ENCODE data around the gene IGLON5.

DNA sequence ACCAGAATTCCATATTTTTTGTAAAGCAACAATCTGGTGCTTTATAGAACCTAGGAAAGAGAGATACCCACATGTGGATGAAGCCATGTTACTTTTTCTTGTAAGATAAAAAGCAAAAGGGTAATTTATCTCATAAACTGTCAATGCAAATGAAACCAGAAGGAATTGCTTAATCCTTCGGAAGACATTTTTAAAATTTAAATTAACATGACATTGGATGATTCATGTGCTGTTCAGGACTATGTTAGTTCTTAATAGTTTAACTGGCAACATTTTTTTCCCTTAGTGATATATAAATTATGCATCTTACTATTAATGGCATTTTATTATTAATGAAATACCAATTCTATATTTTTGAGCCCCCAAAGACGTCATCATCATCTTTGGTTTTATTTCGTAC is 25.8 kb upstream of the IGLON5 start:
- TF ChIP-seq, protein P1, sequence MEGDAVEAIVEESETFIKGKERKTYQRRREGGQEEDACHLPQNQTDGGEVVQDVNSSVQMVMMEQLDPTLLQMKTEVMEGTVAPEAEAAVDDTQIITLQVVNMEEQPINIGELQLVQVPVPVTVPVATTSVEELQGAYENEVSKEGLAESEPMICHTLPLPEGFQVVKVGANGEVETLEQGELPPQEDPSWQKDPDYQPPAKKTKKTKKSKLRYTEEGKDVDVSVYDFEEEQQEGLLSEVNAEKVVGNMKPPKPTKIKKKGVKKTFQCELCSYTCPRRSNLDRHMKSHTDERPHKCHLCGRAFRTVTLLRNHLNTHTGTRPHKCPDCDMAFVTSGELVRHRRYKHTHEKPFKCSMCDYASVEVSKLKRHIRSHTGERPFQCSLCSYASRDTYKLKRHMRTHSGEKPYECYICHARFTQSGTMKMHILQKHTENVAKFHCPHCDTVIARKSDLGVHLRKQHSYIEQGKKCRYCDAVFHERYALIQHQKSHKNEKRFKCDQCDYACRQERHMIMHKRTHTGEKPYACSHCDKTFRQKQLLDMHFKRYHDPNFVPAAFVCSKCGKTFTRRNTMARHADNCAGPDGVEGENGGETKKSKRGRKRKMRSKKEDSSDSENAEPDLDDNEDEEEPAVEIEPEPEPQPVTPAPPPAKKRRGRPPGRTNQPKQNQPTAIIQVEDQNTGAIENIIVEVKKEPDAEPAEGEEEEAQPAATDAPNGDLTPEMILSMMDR (IDR thresholded peaks at IDR 0.05): no peak
- TF ChIP-seq POLR2A (IDR thresholded peaks at IDR 0.05): no peak

Measured in testis (tissue), 2 donors.